Activated naive CD8-positive, alpha-beta T cell treated with anti-CD3 and anti-CD28 coated beads, Interleukin-2, amount 50 U/mL, for 24 hours (primary cell): ENCODE data around the gene IRX2.

ENCODE experiments used
- ATAC-seq: fragments of 150-1000 bp; cut with Tn5 transposase; one replicate; pipeline ENCODE4 v1.10.0; 2021
- DNase-seq: peaks from one replicate; pipeline ENCODE4 v3.0.0; 2021
- H3K27ac Mint-ChIP-seq: one replicate; pipeline ENCODE4 v1.8.0; 2021; ENCODE audit warnings: mild to moderate bottlenecking, mixed read lengths
- H3K27me3 Mint-ChIP-seq: one replicate; pipeline ENCODE4 v1.8.0; 2021; ENCODE audit warnings: mixed read lengths
- H3K36me3 Mint-ChIP-seq: one replicate; pipeline ENCODE4 v1.8.0; 2021; ENCODE audit warnings: low read depth, mixed read lengths
- H3K4me1 Mint-ChIP-seq: one replicate; pipeline ENCODE4 v1.8.0; 2021; ENCODE audit warnings: mixed read lengths
- H3K4me3 Mint-ChIP-seq: one replicate; pipeline ENCODE4 v1.8.0; 2021; ENCODE audit warnings: mild to moderate bottlenecking, moderate library complexity, mixed read lengths
- H3K9me3 Mint-ChIP-seq: one replicate; pipeline ENCODE4 v1.8.0; 2021; ENCODE audit warnings: mixed read lengths

IRX2 gene

GRCh38 chr5:2739360-2740050 lies 12.0 kb downstream of the IRX2 start:
- Mint-ChIP-seq H3K4me3 (no peak overlapping the region), H3K4me1 (no peaks in the 10 kb centered on the region), H3K27ac (no peak overlapping the region), H3K9me3 (no peaks in the 10 kb centered on the region), H3K27me3 (peaks cover 52% of the 10 kb centered on the region), H3K36me3 (no peaks in the 10 kb centered on the region)
- ATAC-seq (no peak), DNase-seq (no peak)

DNA sequence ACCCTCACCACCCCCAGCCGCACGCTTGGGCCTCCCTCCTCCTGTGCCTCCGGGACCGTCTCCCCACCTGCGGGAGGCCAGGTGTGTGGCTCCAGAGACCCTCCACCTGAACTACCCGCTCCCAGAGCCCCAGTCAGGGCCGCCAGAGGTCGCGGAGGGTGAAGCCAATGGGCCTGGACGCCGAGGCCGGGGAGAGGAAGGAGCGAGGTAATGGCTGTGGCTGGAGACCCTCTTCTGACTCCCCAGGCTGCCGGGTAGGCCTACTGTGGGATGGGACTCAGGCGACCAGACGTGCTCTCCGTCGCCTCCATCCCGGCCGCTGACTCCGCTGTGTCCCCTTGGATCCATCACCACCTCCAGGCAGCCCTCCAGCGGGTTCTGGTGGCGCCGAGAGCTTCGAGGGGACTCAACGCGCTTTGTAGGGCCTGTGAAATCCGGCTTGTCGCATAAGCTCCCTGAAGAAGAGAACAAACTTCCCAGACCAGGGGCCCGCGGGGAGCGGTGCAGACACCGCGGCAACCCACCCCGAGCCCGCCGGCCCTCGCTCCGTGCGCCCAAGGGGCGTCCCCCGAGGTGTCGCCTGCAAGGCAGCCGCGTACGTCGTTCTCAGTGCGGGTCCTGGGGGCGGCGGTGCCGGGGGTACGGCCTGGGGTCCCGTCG lies 12.6 kb downstream of the IRX2 start:
- Mint-ChIP-seq H3K4me3 (no peak overlapping the region), H3K4me1 (no peaks in the 10 kb centered on the region), H3K36me3 (no peaks in the 10 kb centered on the region), H3K9me3 (no peaks in the 10 kb centered on the region), H3K27ac (no peak overlapping the region), H3K27me3 (peaks cover 45% of the 10 kb centered on the region)
- no peak for ATAC-seq
- no peak for DNase-seq

DNA sequence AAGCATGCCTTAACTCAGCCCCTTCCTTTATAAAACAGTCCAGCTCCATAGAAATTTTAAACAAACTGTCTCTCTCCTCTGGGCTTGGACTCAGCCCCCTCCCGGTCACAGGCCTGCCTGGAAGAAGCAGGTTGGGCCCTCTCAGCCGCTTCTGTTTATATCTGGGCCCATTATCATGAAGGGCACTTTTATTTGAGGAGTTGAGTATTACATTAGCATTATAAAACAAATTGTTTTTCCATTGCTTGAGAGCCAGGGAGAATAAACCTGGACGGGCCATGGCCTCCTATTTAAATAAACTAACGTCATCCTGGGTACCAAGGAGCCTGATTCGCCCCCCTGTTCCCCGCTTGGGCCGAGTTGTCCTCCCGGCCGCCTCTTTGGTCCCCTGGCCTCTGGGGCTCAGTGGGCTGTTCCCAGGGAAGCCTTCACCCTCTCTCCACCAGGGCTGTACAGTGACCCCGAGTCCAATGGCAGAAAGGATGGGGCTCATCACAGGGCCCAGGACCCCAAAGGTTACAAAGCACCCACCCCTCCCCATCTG lies 13.2 kb downstream of the IRX2 start:
- DNase-seq (no peak), ATAC-seq (no peak)
- Mint-ChIP-seq H3K27ac (no peak overlapping the region), H3K36me3 (no peaks in the 10 kb centered on the region), H3K4me1 (no peaks in the 10 kb centered on the region), H3K9me3 (no peaks in the 10 kb centered on the region), H3K27me3 (peaks cover 45% of the 10 kb centered on the region), H3K4me3 (no peak overlapping the region)

GRCh38 chr5:2737273-2738155 lies 14.0 kb downstream of the IRX2 start:
- Mint-ChIP-seq H3K9me3 (no peaks in the 10 kb centered on the region), H3K4me3 (no peak overlapping the region), H3K4me1 (no peaks in the 10 kb centered on the region), H3K27me3 (peaks cover 41% of the 10 kb centered on the region), H3K27ac (no peak overlapping the region), H3K36me3 (no peaks in the 10 kb centered on the region)
- ATAC-seq: no peak
- DNase-seq: no peak

DNA sequence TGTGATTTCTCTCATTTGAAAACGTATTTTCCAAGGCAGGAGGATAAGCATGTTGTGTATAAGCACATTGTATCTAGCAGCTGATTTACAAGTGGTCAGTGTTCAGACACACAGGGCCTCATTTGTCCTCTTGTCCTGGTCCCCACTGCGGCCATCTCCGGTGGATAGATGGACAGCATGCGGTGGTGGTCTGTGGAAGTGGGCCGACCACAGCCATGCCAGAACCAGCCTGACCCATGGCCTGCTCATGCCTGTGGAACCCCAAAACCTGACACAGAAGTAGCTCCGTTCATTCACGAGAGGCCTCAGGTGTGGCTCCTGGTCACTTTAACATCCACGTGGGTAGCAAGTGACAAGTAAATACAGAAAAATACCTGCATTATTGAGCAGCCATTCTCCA lies 14.6 kb downstream of the IRX2 start:
- Mint-ChIP-seq H3K9me3 (no peaks in the 10 kb centered on the region), H3K27ac (no peak overlapping the region), H3K4me1 (no peaks in the 10 kb centered on the region), H3K4me3 (no peak overlapping the region), H3K36me3 (no peaks in the 10 kb centered on the region), H3K27me3 (peaks cover 36% of the 10 kb centered on the region)
- no peak for DNase-seq
- ATAC-seq: no peak

GRCh38 chr5:2735996-2736395 lies 15.5 kb downstream of the IRX2 start:
- Mint-ChIP-seq H3K4me1 (no peaks in the 10 kb centered on the region), H3K27me3 (peaks cover 27% of the 10 kb centered on the region), H3K27ac (no peak overlapping the region), H3K4me3 (no peak overlapping the region), H3K36me3 (no peaks in the 10 kb centered on the region), H3K9me3 (no peaks in the 10 kb centered on the region)
- ATAC-seq (no peak), DNase-seq (no peak)

DNA sequence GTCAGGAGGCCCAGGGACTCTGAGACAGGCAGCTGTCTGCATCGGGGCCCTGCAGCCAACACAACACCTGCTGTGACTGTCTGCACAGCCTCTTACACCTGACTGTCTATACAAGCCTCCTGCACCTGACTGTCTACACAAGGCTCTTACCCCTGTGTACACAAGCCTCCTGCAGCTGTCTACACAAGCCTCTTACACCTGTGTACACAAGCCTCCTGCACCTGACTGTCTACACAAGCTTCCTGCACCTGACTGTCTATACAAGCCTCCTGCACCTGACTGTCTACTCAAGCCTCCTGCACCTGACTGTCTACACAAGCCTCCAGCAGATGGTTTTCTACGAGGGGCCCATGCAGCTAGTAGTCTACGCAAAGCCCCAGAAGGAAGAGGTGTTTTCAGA lies 18.6 kb downstream of the IRX2 start:
- H3K27ac Mint-ChIP-seq: no peak overlapping the region
- H3K36me3 Mint-ChIP-seq: no peaks in the 10 kb centered on the region
- H3K4me3 Mint-ChIP-seq: no peak overlapping the region
- H3K27me3 Mint-ChIP-seq: peaks cover 22% of the 10 kb centered on the region
- ATAC-seq (no peak), DNase-seq (no peak)
- H3K4me1 Mint-ChIP-seq: no peaks in the 10 kb centered on the region
- H3K9me3 Mint-ChIP-seq: peaks cover 3% of the 10 kb centered on the region

- DNase-seq (no peak), ATAC-seq (no peak)
- H3K36me3 Mint-ChIP-seq: no peaks in the 10 kb centered on the region
- H3K4me3 Mint-ChIP-seq: no peak overlapping the region
- H3K27me3 Mint-ChIP-seq: peaks cover 17% of the 10 kb centered on the region
- H3K27ac Mint-ChIP-seq: no peak overlapping the region
- H3K4me1 Mint-ChIP-seq: no peaks in the 10 kb centered on the region
- peaks cover 5% of the 10 kb centered on the region for H3K9me3 Mint-ChIP-seq
These were observed 19.5 kb downstream of the IRX2 start for GRCh38 chr5:2732004-2732403.

GRCh38 chr5:2729189-2729588 lies 22.3 kb downstream of the IRX2 start:
- H3K4me1 Mint-ChIP-seq: no peaks in the 10 kb centered on the region
- H3K36me3 Mint-ChIP-seq: no peaks in the 10 kb centered on the region
- H3K27me3 Mint-ChIP-seq: peaks cover 6% of the 10 kb centered on the region
- no peak overlapping the region for H3K27ac Mint-ChIP-seq
- peaks cover 5% of the 10 kb centered on the region for H3K9me3 Mint-ChIP-seq
- DNase-seq (no peak), ATAC-seq (no peak)
- H3K4me3 Mint-ChIP-seq: no peak overlapping the region

- no peaks in the 10 kb centered on the region for H3K36me3 Mint-ChIP-seq
- peaks cover 5% of the 10 kb centered on the region for H3K9me3 Mint-ChIP-seq
- no peaks in the 10 kb centered on the region for H3K4me1 Mint-ChIP-seq
- no peak overlapping the region for H3K27ac Mint-ChIP-seq
- H3K27me3 Mint-ChIP-seq: peaks cover 2% of the 10 kb centered on the region
- DNase-seq (no peak), ATAC-seq (no peak)
- H3K4me3 Mint-ChIP-seq: no peak overlapping the region
These were observed 23.9 kb downstream of the IRX2 start for GRCh38 chr5:2727550-2727949.

DNA sequence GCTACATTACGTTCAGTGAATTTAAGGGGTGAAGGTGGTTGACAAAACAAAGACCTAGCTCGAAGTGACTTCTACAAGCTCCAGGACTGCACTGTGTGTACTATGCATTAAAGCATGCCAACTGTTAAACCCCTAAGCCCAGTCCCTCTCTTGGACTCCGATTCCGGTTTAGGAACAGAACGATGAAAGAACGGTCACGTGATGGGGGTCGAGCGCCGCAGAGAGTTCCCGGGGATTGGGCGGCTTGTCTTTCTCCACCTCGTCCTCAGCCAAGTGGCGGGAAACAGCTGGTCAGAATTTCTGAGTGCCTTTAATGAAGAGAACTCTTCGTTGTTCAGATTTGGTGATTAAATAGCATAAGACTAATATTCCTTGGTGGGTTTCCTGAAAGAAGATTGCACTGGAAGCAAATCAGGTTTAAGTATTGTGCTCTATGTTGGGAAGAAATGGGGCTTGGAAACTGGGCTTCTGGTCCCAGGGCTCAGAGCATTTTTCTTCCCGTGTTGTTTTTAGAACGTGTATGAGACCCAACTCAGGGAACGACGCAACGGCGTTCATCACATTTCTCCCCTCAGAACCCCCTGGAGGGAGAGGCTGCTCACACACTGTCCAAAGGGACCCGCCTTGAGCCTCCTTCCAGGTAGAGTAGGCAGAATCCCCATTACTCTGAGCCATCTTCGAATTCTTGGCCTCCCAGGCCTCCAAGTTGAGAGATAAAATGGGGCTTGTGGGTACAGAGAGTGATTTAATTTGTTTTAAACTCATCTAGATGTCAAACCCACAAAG lies 25.3 kb downstream of the IRX2 start:
- no peaks in the 10 kb centered on the region for H3K36me3 Mint-ChIP-seq
- DNase-seq (no peak), ATAC-seq (no peak)
- no peak overlapping the region for H3K4me3 Mint-ChIP-seq
- no peaks in the 10 kb centered on the region for H3K4me1 Mint-ChIP-seq
- no peak overlapping the region for H3K27ac Mint-ChIP-seq
- H3K9me3 Mint-ChIP-seq: peaks cover 5% of the 10 kb centered on the region
- H3K27me3 Mint-ChIP-seq: peaks cover 2% of the 10 kb centered on the region

- H3K36me3 Mint-ChIP-seq: no peaks in the 10 kb centered on the region
- no peak overlapping the region for H3K4me3 Mint-ChIP-seq
- DNase-seq (no peak), ATAC-seq (no peak)
- H3K9me3 Mint-ChIP-seq: peaks cover 5% of the 10 kb centered on the region
- no peaks in the 10 kb centered on the region for H3K4me1 Mint-ChIP-seq
- peaks cover 2% of the 10 kb centered on the region for H3K27me3 Mint-ChIP-seq
- H3K27ac Mint-ChIP-seq: no peak overlapping the region
These were observed 26.6 kb downstream of the IRX2 start for GRCh38 chr5:2724831-2725230.

DNA sequence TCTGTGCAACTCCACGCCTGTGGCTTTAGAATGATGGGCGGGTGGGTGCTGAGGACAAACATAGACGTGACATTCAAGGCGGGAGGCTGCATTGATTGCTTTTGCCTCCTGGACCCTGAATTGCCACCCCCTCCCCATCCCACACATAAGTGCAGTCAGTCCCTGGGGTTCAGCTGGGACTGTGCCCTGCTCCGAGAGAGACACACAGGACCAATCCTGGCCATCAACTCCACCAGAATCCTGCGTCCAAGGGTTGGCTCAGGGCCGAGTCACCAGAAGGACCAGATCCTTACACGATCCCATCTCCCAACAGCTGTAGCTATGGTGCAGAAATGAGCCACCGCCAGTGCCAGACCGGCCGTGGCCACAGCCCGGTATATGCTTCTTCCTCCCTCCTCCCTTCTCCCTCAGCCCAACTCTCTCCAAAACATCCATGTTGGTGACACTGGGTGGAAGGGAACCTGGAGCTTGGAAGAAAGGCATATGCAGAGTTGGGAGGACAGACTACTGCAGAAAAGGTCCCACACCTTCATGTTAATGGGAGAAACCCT lies 27.4 kb downstream of the IRX2 start:
- Mint-ChIP-seq H3K27ac (no peak overlapping the region), H3K4me3 (no peak overlapping the region), H3K9me3 (peaks cover 5% of the 10 kb centered on the region), H3K36me3 (no peaks in the 10 kb centered on the region), H3K4me1 (no peaks in the 10 kb centered on the region), H3K27me3 (peaks cover 2% of the 10 kb centered on the region)
- ATAC-seq: no peak
- DNase-seq: no peak

GRCh38 chr5:2722901-2723300 lies 28.6 kb downstream of the IRX2 start:
- Mint-ChIP-seq H3K36me3 (no peaks in the 10 kb centered on the region), H3K27me3 (peaks cover 2% of the 10 kb centered on the region), H3K27ac (no peak overlapping the region), H3K4me3 (no peak overlapping the region), H3K9me3 (peaks cover 2% of the 10 kb centered on the region), H3K4me1 (no peaks in the 10 kb centered on the region)
- ATAC-seq: no peak
- no peak for DNase-seq
